GM21526 (cell line): ENCODE results near the gene KMT2B.
A peak's percentile ranks its signal among the peaks of the same experiment; 100 is the strongest.
"Not testable (repeated sequence)": the region's sequence is repeated elsewhere in the genome, so short reads cannot be mapped to it uniquely, and the experiment has no call there.

Experiments
- ATAC-seq: cut with Tn5 transposase; IDR thresholded peaks from one replicate; pipeline ENCODE4 v1.9.1; 2021; ENCODE audit warnings: moderate library complexity; ENCODE audit not compliant: unreplicated experiment, low FRiP score

Gene KMT2B

DNA sequence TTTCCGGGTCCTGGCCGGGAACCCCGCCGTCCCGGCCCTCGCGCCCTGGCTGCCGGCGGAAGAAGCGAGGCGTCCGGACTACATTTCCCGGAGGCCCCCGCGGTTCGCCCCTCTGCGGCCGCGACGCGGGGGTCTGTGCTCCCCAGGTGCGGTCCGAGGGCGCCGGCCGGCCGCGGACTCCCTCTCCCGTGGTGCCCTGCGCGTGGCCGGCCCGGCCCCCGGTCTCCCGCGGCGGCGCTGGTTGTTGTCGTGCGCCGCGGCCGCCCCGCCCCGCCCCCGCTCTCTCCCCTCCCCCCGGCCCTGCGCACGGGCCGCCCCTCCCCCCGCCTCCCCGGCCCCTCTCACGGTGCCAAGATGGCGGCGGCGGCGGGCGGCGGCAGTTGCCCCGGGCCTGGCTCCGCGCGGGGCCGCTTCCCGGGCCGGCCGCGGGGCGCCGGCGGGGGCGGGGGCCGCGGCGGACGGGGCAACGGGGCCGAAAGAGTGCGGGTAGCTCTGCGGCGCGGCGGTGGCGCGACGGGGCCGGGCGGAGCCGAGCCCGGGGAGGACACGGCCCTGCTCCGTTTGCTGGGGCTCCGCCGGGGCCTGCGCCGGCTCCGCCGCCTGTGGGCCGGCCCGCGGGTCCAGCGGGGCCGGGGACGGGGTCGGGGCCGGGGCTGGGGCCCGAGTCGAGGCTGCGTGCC lies at the start of gene KMT2B:
KMT2B (plus strand) TSS at position 339 of the 680 bp plus-strand sequence; CDS start at position 355, 16 bp downstream.
- ATAC-seq: peak; percentile 33

GRCh38 chr19:35669566-35669965 lies 48.2 kb upstream of the KMT2B start:
- ATAC-seq: no peak

GRCh38 chr19:35669974-35670373 lies 47.8 kb upstream of the KMT2B start:
- no peak for ATAC-seq

DNA sequence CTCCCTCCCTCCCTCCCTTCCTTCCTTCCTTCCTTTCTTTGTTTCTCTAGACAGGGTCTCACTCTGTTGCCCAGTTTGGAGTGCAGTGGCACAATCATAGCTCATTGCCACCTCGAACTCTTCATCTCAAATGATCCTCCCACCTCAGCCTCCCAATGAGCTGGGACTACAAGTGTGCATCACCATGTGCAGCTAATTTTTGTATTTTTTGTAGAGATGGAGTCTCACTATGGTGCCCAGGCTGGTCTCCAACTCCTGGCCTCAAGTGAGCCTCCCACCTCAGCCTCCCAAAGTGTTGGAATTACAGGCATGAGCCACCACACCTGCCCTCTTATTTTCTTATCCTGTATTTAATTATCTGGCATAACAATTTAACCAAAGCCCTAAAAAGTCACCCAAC lies 47.1 kb upstream of the KMT2B start:
- no peak for ATAC-seq

DNA sequence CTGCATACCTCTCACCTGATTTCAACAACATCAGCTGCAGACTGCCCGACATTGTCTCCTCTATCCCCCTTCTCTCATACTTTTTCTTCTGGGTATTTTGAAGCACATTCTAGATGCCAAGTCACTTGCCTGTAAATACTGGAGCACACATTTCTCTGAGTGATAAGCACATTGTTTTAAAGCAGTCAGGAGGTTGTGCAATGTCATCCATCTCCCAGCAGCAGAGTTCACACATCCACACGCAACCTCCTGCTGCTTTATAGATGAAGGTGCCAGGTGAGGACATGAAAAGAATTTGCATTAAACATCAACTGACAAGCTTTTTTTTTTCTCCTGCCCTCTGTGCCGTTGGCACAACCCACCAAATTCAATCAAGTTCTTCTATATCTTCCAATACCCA lies 46.0 kb upstream of the KMT2B start:
- ATAC-seq: no peak

- no peak for ATAC-seq
Observed at GRCh38 chr19:35673121-35673804, 44.5 kb upstream of the KMT2B start.

GRCh38 chr19:35675589-35676140 lies 42.1 kb upstream of the KMT2B start:
- no peak for ATAC-seq

DNA sequence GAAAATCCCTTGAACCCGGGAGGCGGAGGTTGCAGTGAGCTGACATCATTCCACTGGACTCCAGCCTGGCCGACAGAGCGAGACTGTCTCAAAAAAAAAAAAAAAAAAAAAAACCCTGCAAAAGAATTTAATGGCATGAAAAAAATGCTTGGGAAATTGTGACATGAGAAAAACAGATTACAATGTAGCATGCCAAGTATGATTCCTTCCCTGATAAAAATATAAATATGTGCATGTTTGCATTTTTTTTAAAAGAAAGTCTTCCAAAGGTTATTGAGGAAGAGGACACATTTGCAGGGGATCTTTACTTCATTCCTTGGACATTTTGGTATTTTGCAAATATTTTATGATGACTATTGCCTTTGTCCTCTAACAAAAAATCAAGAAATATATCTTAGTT lies 28.0 kb upstream of the KMT2B start:
- ATAC-seq: no peak

- not testable (repeated sequence) for ATAC-seq
Observed at GRCh38 chr19:35691106-35691505, 26.7 kb upstream of the KMT2B start.

DNA sequence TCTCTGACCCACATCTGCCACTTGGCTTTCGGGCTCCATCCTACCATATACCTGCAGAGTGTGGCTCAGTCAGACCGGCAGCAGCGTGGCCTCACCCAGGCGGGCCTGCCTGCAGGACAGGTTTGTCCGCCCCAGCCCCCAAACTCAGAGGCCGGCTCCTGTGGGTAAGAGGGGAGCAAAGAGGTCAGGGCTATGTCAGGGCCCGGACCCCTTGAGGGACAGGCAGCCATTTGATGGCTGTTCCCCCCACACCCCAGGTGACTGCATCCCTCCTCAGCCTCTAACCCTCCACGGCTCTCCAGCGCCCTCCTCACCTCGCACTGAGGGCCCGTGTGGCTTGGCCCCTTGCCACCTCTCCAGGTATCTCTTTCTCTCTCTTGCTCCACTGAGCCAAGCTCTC lies 25.8 kb upstream of the KMT2B start:
- no peak for ATAC-seq

DNA sequence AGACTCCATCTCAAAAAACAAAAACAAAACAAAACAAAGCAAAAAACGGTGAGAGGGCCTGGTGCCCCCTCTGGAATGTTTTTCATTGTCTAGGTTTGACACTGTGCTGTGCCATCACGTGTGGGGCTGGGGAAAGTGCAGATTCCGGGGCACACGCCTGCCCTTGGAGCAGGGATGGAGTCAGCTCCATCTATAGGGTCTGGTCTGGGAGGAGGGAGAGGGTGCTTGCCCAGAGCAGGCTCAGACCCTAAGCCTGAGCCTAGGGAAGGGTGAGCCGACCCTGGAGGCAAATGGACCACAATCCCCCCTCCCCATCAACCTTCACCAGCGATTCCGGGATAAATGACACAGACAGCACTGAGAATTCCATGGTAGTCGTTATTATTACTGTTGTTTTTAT lies 24.4 kb upstream of the KMT2B start:
- ATAC-seq: no peak

DNA sequence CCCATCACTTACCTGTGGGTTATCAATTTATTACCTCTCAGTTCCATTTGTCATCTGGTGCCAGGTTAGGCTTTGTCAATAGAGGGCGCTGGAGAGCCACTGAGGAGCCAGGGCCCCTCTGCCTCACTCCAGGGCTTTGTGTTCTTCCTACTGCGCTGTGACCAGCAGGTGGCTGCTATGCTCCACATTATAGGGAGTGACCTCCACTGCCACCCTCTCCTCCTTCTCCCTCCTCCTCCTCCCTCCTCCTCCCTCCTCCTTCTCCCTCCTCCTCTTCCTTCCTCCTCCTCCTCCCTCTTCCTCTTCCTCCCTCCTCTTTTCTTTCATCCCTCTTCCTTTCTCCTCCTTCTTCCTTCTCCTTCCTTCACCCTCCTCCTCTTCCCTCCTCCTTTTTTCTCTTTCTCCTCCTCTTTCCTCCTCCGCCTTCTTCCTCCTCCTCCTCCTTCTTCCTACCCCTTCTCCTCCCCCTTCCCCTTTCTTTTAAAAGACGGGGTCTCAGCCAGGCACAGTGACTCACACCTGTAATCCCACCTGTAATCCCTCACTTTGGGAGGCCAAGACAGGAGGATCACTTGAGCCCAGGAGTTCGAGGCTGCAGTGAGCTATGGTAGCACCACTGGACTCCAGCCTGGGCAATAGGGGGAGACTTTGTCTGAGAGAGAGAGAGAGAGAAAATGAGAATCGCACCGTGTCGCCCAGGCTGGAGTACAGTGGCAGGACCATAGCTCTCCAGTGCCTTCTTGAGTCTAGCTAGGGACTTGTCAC lies 23.8 kb upstream of the KMT2B start:
- ATAC-seq: peak; percentile 70

DNA sequence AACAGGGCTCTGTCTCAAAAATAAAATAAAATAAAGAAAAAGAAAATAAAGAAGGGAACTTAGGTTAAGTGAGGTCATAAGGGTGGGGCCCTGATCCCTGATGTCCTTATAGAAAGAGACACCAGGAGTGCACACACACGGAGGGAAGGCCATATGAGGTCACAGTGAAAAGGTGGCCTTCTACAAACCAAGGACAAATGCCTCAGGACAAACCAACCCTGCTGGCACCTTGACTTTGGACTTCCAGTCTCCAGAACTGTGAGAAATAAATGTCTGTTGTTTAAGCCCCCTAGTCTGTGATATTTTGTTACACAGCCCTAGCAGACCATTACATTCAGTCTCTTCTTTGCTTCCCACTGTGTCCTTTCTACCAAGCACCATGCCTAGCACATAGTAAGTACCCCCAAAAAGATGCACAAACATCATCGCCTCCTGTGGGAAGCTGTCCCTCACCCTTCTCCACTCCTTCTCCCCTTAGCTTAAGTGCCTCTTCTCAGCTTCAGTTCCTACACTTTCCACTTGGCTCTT lies 21.8 kb upstream of the KMT2B start:
- ATAC-seq: no peak

DNA sequence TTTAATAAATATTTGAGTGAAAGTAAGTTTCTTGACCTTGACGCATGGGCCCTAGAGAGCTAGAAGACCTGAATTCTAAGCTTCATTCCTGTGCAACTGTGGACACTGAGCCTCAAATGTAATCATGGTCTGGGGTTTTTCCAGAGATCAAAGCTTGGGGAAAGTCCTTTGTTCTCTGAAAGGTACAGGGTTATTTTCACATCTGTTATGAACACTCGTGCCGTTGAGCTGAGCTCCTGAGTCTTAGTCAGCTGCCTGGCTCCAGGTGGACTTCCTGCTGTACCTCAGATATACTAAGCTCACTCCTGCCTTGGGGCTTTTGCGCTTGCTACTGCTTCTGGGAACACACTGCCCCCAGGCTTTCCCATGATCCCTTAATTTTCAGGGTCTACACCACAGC lies 21.0 kb upstream of the KMT2B start:
- ATAC-seq: no peak

DNA sequence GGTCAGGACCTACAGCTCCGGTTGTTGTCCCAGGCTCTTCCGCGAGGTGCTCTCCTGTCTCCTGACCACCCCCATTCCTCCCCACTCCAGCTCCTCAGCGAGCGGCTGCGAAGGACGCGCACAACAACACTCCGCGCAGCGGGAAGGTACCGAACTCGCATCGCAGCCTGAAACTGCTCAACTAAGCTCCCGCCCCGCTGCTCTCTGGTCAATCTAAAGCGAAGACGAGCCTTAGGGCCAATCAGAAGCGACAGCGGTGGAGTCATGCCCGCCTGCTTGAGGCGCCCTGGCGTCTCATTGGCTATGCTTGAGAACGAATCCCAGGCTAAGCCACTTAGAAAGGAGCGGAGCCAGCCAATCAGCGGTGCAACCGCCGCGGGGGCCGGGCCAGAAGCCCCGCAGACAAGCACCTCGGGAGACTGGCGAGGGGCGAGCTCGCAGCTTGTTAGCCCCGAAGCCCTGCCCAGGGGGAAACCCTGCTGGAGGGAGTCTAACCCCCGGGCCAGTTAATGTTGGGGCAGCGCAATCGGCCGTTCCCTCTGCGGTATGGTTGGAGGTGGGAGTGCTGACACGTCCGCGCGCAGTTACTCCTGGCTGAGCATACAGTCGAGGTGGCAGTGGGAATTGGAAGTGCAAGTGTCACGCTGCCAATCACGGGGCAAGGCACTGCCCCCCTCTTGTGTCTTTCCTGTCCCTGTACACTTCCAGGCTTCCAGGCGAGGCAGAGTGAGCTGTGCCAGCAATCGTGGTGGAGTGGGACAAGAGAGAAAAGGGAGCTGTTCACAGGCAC lies 15.4 kb upstream of the KMT2B start:
- ATAC-seq: peak; percentile 91

- no peak for ATAC-seq
Observed at GRCh38 chr19:35703343-35703742, 14.5 kb upstream of the KMT2B start.

DNA sequence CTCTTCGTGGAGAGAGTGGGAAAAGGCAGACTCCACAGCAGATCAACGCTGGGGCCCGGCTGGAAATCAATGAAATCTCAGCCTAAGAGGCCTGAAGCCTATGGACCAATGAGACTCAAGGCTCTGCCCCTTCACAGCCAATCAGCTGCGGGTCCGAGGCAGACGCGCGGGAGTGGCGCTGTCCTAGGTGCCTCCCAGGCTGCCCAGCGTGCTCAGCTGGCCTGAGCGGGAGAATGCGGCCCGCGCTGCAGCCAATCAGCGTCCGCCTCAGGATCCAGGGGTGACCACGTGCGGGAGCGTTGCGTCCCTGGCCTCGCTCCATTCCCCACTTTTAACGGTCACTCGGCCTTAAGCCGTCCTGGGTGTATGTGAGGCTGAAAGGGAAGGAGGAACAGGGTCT lies 13.6 kb upstream of the KMT2B start, which contains the start of gene ZBTB32:
ZBTB32 (plus strand) TSS at position 341 of the 400 bp plus-strand sequence. CDS start 10,069 bp downstream, outside the sequence.
- no peak for ATAC-seq

DNA sequence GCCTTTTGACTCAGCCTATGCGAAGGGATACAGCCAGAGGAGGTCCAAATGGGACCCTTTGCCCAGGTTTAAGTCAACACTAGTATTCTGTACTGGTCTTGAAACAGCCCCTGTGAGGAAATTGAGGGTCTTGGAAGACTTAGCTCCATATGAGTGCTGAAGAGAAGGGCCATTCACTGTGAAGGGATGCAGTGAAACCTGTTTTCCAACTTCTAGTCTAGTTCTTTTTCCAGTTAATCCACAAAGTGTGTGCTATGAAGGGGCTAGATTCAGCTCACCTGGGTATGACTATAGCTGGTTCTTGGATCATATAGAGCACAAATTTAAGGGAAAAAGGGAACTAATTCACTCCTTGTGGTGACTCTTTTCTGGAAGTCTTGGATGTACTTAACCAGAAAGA lies 9.4 kb upstream of the KMT2B start:
- no peak for ATAC-seq

DNA sequence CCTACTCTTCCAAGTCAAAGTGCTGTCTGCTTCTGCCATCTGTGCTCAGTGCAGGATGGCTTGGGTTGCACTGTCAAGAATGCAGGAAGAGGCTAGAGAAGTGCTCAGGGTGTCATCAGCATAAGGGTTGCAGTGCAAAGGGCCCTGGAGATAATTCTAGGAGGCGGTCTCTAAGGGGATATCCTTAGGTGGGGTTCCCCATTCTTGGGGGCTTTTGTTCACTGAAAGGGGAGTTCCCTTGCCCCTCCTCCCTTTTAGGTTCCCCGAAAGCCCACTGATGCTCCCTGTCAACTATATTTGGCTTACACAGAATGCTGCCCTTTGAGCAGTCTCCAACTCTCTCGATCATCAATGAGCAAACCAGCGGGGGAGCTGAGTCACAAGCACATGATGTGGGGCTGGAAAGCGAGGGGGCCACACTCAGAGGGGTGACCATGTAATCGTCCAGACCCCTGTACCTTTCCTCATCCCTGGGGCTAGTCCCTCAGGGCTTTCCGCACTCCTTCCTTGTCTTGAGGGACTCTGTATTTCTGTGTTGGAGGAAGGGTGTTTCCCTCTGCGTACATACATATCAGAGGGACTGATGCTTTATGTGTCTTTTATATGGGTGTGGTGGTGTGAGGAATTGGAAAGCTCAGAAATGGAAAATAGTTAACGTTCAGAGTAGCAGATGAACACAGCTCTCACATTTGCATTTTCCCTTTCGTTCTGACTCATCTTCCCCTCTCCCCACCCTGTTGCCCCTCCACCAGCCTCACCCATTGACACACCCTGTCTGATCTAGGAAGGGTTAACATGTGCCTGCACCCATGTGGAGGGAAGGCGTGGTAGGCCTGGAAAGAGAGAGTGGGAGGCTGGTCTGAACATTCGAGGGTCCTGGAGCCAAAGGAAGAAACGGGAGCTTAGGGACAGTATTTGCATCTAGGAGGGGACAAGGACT lies 6.7 kb upstream of the KMT2B start:
- ATAC-seq: no peak
